ENCODE measurements around the gene COL15A1. TPM values are rescaled to one million over a fixed set of nuclear protein-coding genes. Genes with fewer than 3 reads are reported as not detected.
A peak's percentile ranks its signal among the peaks of the same experiment; 100 is the strongest.

COL15A1 gene
- total RNA-seq, 1 experiment from 2014 or later = not detected

GRCh38 chr9:99012957-99013512 lies 69.3 kb downstream of the COL15A1 start:
- peak; percentile 43 for DNase-seq (ENCODE audit: low spot score)

- no peak for DNase-seq (ENCODE audit: low spot score)
Observed at GRCh38 chr9:99013550-99013949, 69.8 kb downstream of the COL15A1 start.

GRCh38 chr9:99015448-99015847 lies 71.7 kb downstream of the COL15A1 start:
- DNase-seq (ENCODE audit: low spot score) = no peak

GRCh38 chr9:99015890-99016289 lies 72.2 kb downstream of the COL15A1 start:
- DNase-seq (ENCODE audit: low spot score) = no peak

- DNase-seq (ENCODE audit: low spot score) = no peak
Observed at GRCh38 chr9:99016681-99017387, 73.1 kb downstream of the COL15A1 start.

- no peak for DNase-seq (ENCODE audit: low spot score)
Observed at GRCh38 chr9:99018653-99019052, 74.9 kb downstream of the COL15A1 start.

GRCh38 chr9:99019510-99020331 lies 76.0 kb downstream of the COL15A1 start:
- DNase-seq (ENCODE audit: low spot score) = no peak

GRCh38 chr9:99020786-99021436 lies 77.2 kb downstream of the COL15A1 start:
- no peak for DNase-seq (ENCODE audit: low spot score)

GRCh38 chr9:99021512-99021911 lies 77.8 kb downstream of the COL15A1 start:
- DNase-seq (ENCODE audit: low spot score) = no peak

- no peak for DNase-seq (ENCODE audit: low spot score)
Observed at GRCh38 chr9:99023231-99023630, 79.5 kb downstream of the COL15A1 start.

GRCh38 chr9:99023831-99024230 lies 80.1 kb downstream of the COL15A1 start:
- no peak for DNase-seq (ENCODE audit: low spot score)

- DNase-seq (ENCODE audit: low spot score) = no peak
Observed at GRCh38 chr9:99024959-99025358, 81.3 kb downstream of the COL15A1 start.

GRCh38 chr9:99025616-99026270 lies 82.0 kb downstream of the COL15A1 start:
- DNase-seq (ENCODE audit: low spot score) = no peak

GRCh38 chr9:99026271-99026955 lies 82.7 kb downstream of the COL15A1 start:
- no peak for DNase-seq (ENCODE audit: low spot score)

GRCh38 chr9:99026956-99027298 lies 83.2 kb downstream of the COL15A1 start:
- no peak for DNase-seq (ENCODE audit: low spot score)

GRCh38 chr9:99027443-99027842 lies 83.7 kb downstream of the COL15A1 start:
- DNase-seq (ENCODE audit: low spot score) = no peak

- no peak for DNase-seq (ENCODE audit: low spot score)
Observed at GRCh38 chr9:99029083-99029645, 85.5 kb downstream of the COL15A1 start.

GRCh38 chr9:99030092-99030511 lies 86.4 kb downstream of the COL15A1 start:
- no peak for DNase-seq (ENCODE audit: low spot score)

- DNase-seq (ENCODE audit: low spot score) = no peak
Observed at GRCh38 chr9:99030610-99031109, 87.0 kb downstream of the COL15A1 start.

GRCh38 chr9:99031319-99031718 lies 87.6 kb downstream of the COL15A1 start:
- DNase-seq (ENCODE audit: low spot score) = no peak

- no peak for DNase-seq (ENCODE audit: low spot score)
Observed at GRCh38 chr9:99031994-99032393, 88.3 kb downstream of the COL15A1 start.
